HG03457 (cell line): Measurements from ENCODE around the gene GOLT1A.

ENCODE experiments used
- ATAC-seq: cut with Tn5 transposase; IDR thresholded peaks from one replicate; pipeline ENCODE4 v1.9.1; 2021; ENCODE audit warnings: moderate number of reproducible peaks; ENCODE audit not compliant: unreplicated experiment

GOLT1A gene

GRCh38 chr1:204194080-204194479 lies 19.7 kb downstream of the GOLT1A start:
- no peak for ATAC-seq

- no peak for ATAC-seq
These were observed 21.0 kb downstream of the GOLT1A start for GRCh38 chr1:204192589-204193352.

- no peak for ATAC-seq
These were observed 21.7 kb downstream of the GOLT1A start for GRCh38 chr1:204192046-204192445.

- ATAC-seq: no peak
These were observed 22.3 kb downstream of the GOLT1A start for GRCh38 chr1:204191456-204191855.

- ATAC-seq: no peak
These were observed 23.3 kb downstream of the GOLT1A start for GRCh38 chr1:204190212-204191211.

GRCh38 chr1:204188959-204189639 lies 24.7 kb downstream of the GOLT1A start:
- ATAC-seq: no peak

GRCh38 chr1:204186597-204186996 lies 27.2 kb downstream of the GOLT1A start:
- no peak for ATAC-seq

GRCh38 chr1:204181116-204181515 lies 32.7 kb downstream of the GOLT1A start:
- no peak for ATAC-seq

- no peak for ATAC-seq
These were observed 33.7 kb downstream of the GOLT1A start for GRCh38 chr1:204180133-204180532.

GRCh38 chr1:204178487-204179281 lies 35.1 kb downstream of the GOLT1A start:
- no peak for ATAC-seq

- no peak for ATAC-seq
These were observed 36.7 kb downstream of the GOLT1A start for GRCh38 chr1:204177133-204177532.

- no peak for ATAC-seq
These were observed 37.7 kb downstream of the GOLT1A start for GRCh38 chr1:204176049-204176448.

- no peak for ATAC-seq
These were observed 38.8 kb downstream of the GOLT1A start for GRCh38 chr1:204174958-204175357.

- no peak for ATAC-seq
These were observed 41.3 kb downstream of the GOLT1A start for GRCh38 chr1:204172404-204173029.

- ATAC-seq: no peak
These were observed 42.0 kb downstream of the GOLT1A start for GRCh38 chr1:204171751-204172178.

- no peak for ATAC-seq
These were observed 43.2 kb downstream of the GOLT1A start for GRCh38 chr1:204170494-204171155.

- ATAC-seq: no peak
These were observed 43.9 kb downstream of the GOLT1A start for GRCh38 chr1:204169858-204170257.

GRCh38 chr1:204167730-204168129 lies 46.1 kb downstream of the GOLT1A start:
- no peak for ATAC-seq

- no peak for ATAC-seq
These were observed 47.6 kb downstream of the GOLT1A start, which contains the start of gene REN for GRCh38 chr1:204166219-204166618. REN (minus strand) TSS chr1:204166337; CDS start chr1:204166293, 44 bp downstream.
